ENCODE data around the gene TDP1. TPM values are rescaled to one million over a fixed set of nuclear protein-coding genes. Genes with fewer than 3 reads are reported as not detected.

Gene TDP1
- total RNA-seq, 1 experiment from 2014 or later: 16.6 TPM

GRCh38 chr14:89973234-89973823 lies 17.6 kb downstream of the TDP1 start:
- in situ Hi-C loops (cut with HindIII; ENCODE audit: low pct_unique_long_range_greater_than_20kb, low sequenced_read_pairs): no loop called here
- peak; percentile 83 for DNase-seq (ENCODE audit: low read depth, low spot score)

- peak; percentile 21 for DNase-seq (ENCODE audit: low read depth, low spot score)
- in situ Hi-C loops (cut with HindIII; ENCODE audit: low pct_unique_long_range_greater_than_20kb, low sequenced_read_pairs): no loop called here
These were observed 21.9 kb downstream of the TDP1 start for GRCh38 chr14:89977668-89978067.

- in situ Hi-C loops (cut with HindIII; ENCODE audit: low pct_unique_long_range_greater_than_20kb, low sequenced_read_pairs): no loop called here
- DNase-seq (ENCODE audit: low read depth, low spot score): no peak
These were observed 22.9 kb downstream of the TDP1 start for GRCh38 chr14:89978656-89979055.

GRCh38 chr14:89983375-89983774 lies 27.6 kb downstream of the TDP1 start:
- in situ Hi-C loops (cut with HindIII; ENCODE audit: low pct_unique_long_range_greater_than_20kb, low sequenced_read_pairs): no loop called here
- DNase-seq (ENCODE audit: low read depth, low spot score): no peak

GRCh38 chr14:89986462-89987160 lies 30.9 kb downstream of the TDP1 start:
- in situ Hi-C loops (cut with HindIII; ENCODE audit: low pct_unique_long_range_greater_than_20kb, low sequenced_read_pairs): no loop called here
- no peak for DNase-seq (ENCODE audit: low read depth, low spot score)

- in situ Hi-C loops (cut with HindIII; ENCODE audit: low pct_unique_long_range_greater_than_20kb, low sequenced_read_pairs): no loop called here
- DNase-seq (ENCODE audit: low read depth, low spot score): no peak
These were observed 31.4 kb downstream of the TDP1 start for GRCh38 chr14:89987161-89987475.

GRCh38 chr14:89988787-89989186 lies 33.1 kb downstream of the TDP1 start:
- DNase-seq (ENCODE audit: low read depth, low spot score): no peak
- in situ Hi-C loops (cut with HindIII; ENCODE audit: low pct_unique_long_range_greater_than_20kb, low sequenced_read_pairs): no loop called here

- no peak for DNase-seq (ENCODE audit: low read depth, low spot score)
- in situ Hi-C loops (cut with HindIII; ENCODE audit: low pct_unique_long_range_greater_than_20kb, low sequenced_read_pairs): no loop called here
These were observed 34.5 kb downstream of the TDP1 start for GRCh38 chr14:89990218-89990617.

- in situ Hi-C loops (cut with HindIII; ENCODE audit: low pct_unique_long_range_greater_than_20kb, low sequenced_read_pairs): no loop called here
- no peak for DNase-seq (ENCODE audit: low read depth, low spot score)
These were observed 35.0 kb downstream of the TDP1 start for GRCh38 chr14:89990623-89991275.

- in situ Hi-C loops (cut with HindIII; ENCODE audit: low pct_unique_long_range_greater_than_20kb, low sequenced_read_pairs): no loop called here
- DNase-seq (ENCODE audit: low read depth, low spot score): no peak
These were observed 36.5 kb downstream of the TDP1 start for GRCh38 chr14:89992273-89992672.

- DNase-seq (ENCODE audit: low read depth, low spot score): no peak
- in situ Hi-C loops (cut with HindIII; ENCODE audit: low pct_unique_long_range_greater_than_20kb, low sequenced_read_pairs): no loop called here
These were observed 41.2 kb downstream of the TDP1 start for GRCh38 chr14:89996963-89997362.

GRCh38 chr14:90000935-90001334 lies 45.2 kb downstream of the TDP1 start:
- no peak for DNase-seq (ENCODE audit: low read depth, low spot score)
- in situ Hi-C loops (cut with HindIII; ENCODE audit: low pct_unique_long_range_greater_than_20kb, low sequenced_read_pairs): no loop called here

- in situ Hi-C loops (cut with HindIII; ENCODE audit: low pct_unique_long_range_greater_than_20kb, low sequenced_read_pairs): no loop called here
These were observed 48.0 kb downstream of the TDP1 start for GRCh38 chr14:90003526-90004307.

GRCh38 chr14:90005441-90005840 lies 49.7 kb downstream of the TDP1 start:
- in situ Hi-C loops (cut with HindIII; ENCODE audit: low pct_unique_long_range_greater_than_20kb, low sequenced_read_pairs): no loop called here
- DNase-seq (ENCODE audit: low read depth, low spot score): no peak

More at GRCh38 chr14:90003526-90004307, 48.0 kb downstream of the TDP1 start:
- DNase-seq (ENCODE audit: low read depth, low spot score): no peak

- in situ Hi-C loops (cut with HindIII; ENCODE audit: low pct_unique_long_range_greater_than_20kb, low sequenced_read_pairs): no loop called here
- no peak for DNase-seq (ENCODE audit: low read depth, low spot score)
These were observed 50.3 kb downstream of the TDP1 start for GRCh38 chr14:90005939-90006530.

- DNase-seq (ENCODE audit: low read depth, low spot score): no peak
- in situ Hi-C loops (cut with HindIII; ENCODE audit: low pct_unique_long_range_greater_than_20kb, low sequenced_read_pairs): no loop called here
These were observed 61.6 kb downstream of the TDP1 start for GRCh38 chr14:90017371-90017770.

- DNase-seq (ENCODE audit: low read depth, low spot score): no peak
- in situ Hi-C loops (cut with HindIII; ENCODE audit: low pct_unique_long_range_greater_than_20kb, low sequenced_read_pairs): no loop called here
These were observed 64.2 kb downstream of the TDP1 start for GRCh38 chr14:90019824-90020523.

Measured in SK-MEL-5 (cell line).